Upper lobe of left lung (tissue), 6 donors: ENCODE results near the gene BPHL. TPM values are rescaled to one million over a fixed set of nuclear protein-coding genes. Genes with fewer than 3 reads are reported as not detected.
"Not testable (repeated sequence)": the region's sequence is repeated elsewhere in the genome, so short reads cannot be mapped to it uniquely, and the experiment has no call there.

Experiments used
- ATAC-seq, 2 donors: fragments of 200-7000 bp; cut with Tn5 transposase; one replicate each; pipeline ENCODE4 v1.9.1; 2022; ENCODE audit warnings: mild to moderate bottlenecking in 2 of 2, moderate library complexity in 2 of 2; ENCODE audit not compliant: low FRiP score in 2 of 2
- DNase-seq, 2 donors: peaks; one replicate each; pipeline ENCODE4 v3.0.0-alpha.2; 2019 to 2020
- H3K27ac ChIP-seq, 4 donors: fragments of 200-600 bp; sonication (generic); one replicate each; pipeline ENCODE4 v1.5.1; 2016 to 2019
- H3K27me3 ChIP-seq, 4 donors: fragments of 200-600 bp; sonication (generic); one replicate each; pipeline ENCODE4 v1.5.1; 2017 to 2019
- H3K36me3 ChIP-seq, 4 donors: fragments of 200-600 bp; sonication (generic); one replicate each; pipeline ENCODE4 v1.5.1; 2016 to 2019
- H3K4me1 ChIP-seq, 4 donors: fragments of 200-600 bp; sonication (generic); one replicate each; pipeline ENCODE4 v1.5.1; 2018 to 2019
- H3K4me3 ChIP-seq, 4 donors: fragments of 200-600 bp; sonication (generic); one replicate each; pipeline ENCODE4 v1.5.1; 2017 to 2019; ENCODE audit warnings: mild to moderate bottlenecking in 2 of 4, moderate library complexity in 1 of 4
- H3K9me3 ChIP-seq, 4 donors: fragments of 200-600 bp; sonication (generic); one replicate each; pipeline ENCODE4 v1.5.1; 2018 to 2019
- EP300 ChIP-seq, 4 donors: sonication (generic); formaldehyde crosslinking; IDR thresholded peaks; one replicate each; pipeline ENCODE4 v1.5.1; 2017; ENCODE audit warnings: antibody characterized with exemption in 4 of 4, control low read depth in 2 of 4
- POLR2A ChIP-seq, 4 donors: fragments of 450-650 bp; IDR thresholded peaks; one replicate each; pipeline ENCODE4 v1.5.1; 2016 to 2017; ENCODE audit warnings: antibody characterized with exemption in 4 of 4, mild to moderate bottlenecking in 2 of 4
- POLR2AphosphoS5 ChIP-seq, 2 donors: sonication (generic); formaldehyde crosslinking; IDR thresholded peaks; one replicate each; pipeline ENCODE4 v1.5.1; 2017; ENCODE audit warnings: antibody characterized with exemption in 2 of 2
- WGBS, 2 donors: methylation state at CpG; one replicate each; pipeline ENCODE4 v1.1.5; 2017 to 2018; 5-methylcytosine and 5-hydroxymethylcytosine counted together
- small RNA-seq, 4 donors: library from RNA; depleted of rRNA; stranded (forward); fragments of <200 nt; gene quantifications; one replicate each; pipeline ENCODE3, GENCODE V24; 2016
- total RNA-seq, 6 donors: library from RNA; depleted of rRNA in 4 of 6; stranded (reverse); fragments of >200 nt in 4 of 6; gene quantifications; one replicate each; pipeline versions ENCODE4 v1.1.0 to v1.2.1, GENCODE V29; 2016 to 2021
- TF ChIP-seq, protein P1 (sequence below), 6 experiments: fragments of 450-650 bp in 4 of 6; fragments of 200-600 bp in 2 of 6; sonication (generic) in 2 of 6; IDR thresholded peaks; one replicate each; pipeline ENCODE4 v1.5.1; 2016 to 2019; ENCODE audit warnings: antibody characterized with exemption in 6 of 6
- donor health status: DM: no; HTN: no; CAD: no; lungs with moderate emphysema.
- donor health status: DM: no; HTN: yes; CAD: no; lungs with severe emphysema.

The BPHL gene
- total RNA-seq, 6 donors from 2014 or later = 6.3 to 16.8 (median 11.2) TPM

DNA sequence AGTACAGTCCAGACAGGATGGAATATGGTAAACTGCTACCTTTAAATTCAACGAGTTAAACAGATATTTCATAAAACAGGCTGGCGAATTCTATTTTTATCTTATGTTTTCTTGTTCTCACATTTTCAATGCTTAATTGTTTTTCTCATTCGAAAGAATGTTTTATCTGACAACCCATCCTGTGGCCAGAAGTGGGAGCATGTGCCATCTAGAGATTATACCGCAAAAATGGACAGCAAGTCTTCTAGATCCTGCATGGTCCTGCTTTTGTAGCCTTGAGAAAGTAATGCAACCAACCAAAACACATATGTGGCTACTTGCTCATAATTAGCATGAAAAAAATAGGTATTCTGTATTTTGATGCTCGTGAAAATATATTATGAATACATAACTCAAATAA is 78.3 kb downstream of the BPHL start:
- no peak overlapping the region for H3K4me3 ChIP-seq
- no peaks in the 10 kb centered on the region for H3K27me3 ChIP-seq
- no peak for ATAC-seq
- WGBS, 2 donors = 74 to 81% methylated on average over 5 of the region's 5 CpGs
- TF ChIP-seq POLR2A (IDR thresholded peaks at IDR 0.05) = no peak
- no peak for TF ChIP-seq POLR2AphosphoS5 (IDR thresholded peaks at IDR 0.05)
- no peak for TF ChIP-seq EP300 (IDR thresholded peaks at IDR 0.05)
- TF ChIP-seq, protein P1, sequence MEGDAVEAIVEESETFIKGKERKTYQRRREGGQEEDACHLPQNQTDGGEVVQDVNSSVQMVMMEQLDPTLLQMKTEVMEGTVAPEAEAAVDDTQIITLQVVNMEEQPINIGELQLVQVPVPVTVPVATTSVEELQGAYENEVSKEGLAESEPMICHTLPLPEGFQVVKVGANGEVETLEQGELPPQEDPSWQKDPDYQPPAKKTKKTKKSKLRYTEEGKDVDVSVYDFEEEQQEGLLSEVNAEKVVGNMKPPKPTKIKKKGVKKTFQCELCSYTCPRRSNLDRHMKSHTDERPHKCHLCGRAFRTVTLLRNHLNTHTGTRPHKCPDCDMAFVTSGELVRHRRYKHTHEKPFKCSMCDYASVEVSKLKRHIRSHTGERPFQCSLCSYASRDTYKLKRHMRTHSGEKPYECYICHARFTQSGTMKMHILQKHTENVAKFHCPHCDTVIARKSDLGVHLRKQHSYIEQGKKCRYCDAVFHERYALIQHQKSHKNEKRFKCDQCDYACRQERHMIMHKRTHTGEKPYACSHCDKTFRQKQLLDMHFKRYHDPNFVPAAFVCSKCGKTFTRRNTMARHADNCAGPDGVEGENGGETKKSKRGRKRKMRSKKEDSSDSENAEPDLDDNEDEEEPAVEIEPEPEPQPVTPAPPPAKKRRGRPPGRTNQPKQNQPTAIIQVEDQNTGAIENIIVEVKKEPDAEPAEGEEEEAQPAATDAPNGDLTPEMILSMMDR (IDR thresholded peaks at IDR 0.05) = no peak
- H3K36me3 ChIP-seq = no peaks in the 10 kb centered on the region
- no peaks in the 10 kb centered on the region for H3K4me1 ChIP-seq
- H3K9me3 ChIP-seq = no peaks in the 10 kb centered on the region
- H3K27ac ChIP-seq = no peak overlapping the region
- DNase-seq = no peak

DNA sequence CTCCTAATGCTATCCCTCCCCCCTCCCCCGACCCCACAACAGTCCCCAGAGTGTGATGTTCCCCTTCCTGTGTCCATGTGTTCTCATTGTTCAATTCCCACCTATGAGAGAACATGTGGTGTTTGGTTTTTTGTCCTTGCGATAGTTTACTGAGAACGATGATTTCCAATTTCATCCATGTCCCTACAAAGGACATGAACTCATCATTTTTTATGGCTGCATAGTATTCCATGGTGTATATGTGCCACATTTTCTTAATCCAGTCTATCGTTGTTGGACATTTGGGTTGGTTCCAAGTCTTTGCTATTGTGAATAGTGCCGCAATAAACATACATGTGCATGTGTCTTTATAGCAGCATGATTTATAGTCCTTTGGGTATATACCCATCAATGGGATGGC is 79.2 kb downstream of the BPHL start:
- not testable (repeated sequence) for H3K36me3 ChIP-seq, H3K4me1 ChIP-seq, H3K4me3 ChIP-seq, H3K27me3 ChIP-seq, DNase-seq, H3K27ac ChIP-seq, ATAC-seq, H3K9me3 ChIP-seq
- WGBS, 2 donors = 93 to 94% methylated on average over 3 to 4 of the region's 5 CpGs

DNA sequence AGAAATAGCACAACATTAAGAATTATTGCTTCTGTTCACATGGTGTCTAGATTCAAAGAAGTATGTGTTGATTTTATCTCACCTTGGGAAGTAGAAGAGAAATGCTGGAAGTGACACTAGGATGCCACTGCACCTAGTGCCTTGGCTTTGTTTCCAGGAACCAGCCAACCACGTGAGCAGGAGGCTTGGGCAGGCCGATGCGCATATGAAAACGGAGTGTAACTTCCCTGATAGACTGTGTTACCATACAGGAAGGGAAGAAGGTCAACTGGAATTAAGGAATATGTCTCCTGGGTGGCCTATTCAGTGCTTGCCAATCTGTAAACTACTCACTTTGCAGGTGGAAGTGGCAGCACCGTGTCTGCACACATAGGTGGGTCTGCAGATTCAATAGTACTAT is 80.9 kb downstream of the BPHL start:
- TF ChIP-seq EP300 (IDR thresholded peaks at IDR 0.05) (no peak), POLR2AphosphoS5 (IDR thresholded peaks at IDR 0.05) (no peak), POLR2A (IDR thresholded peaks at IDR 0.05) (no peak)
- TF ChIP-seq, protein P1 (IDR thresholded peaks at IDR 0.05) = no peak
- H3K27me3 ChIP-seq = no peaks in the 10 kb centered on the region
- H3K36me3 ChIP-seq = no peaks in the 10 kb centered on the region
- whole genome bisulfite sequencing, 2 donors = 85 to 88% methylated on average over 5 of the region's 5 CpGs
- H3K4me3 ChIP-seq = no peak overlapping the region
- no peak for ATAC-seq
- no peaks in the 10 kb centered on the region for H3K4me1 ChIP-seq
- DNase-seq = no peak
- H3K27ac ChIP-seq = no peak overlapping the region
- H3K9me3 ChIP-seq = no peaks in the 10 kb centered on the region

DNA sequence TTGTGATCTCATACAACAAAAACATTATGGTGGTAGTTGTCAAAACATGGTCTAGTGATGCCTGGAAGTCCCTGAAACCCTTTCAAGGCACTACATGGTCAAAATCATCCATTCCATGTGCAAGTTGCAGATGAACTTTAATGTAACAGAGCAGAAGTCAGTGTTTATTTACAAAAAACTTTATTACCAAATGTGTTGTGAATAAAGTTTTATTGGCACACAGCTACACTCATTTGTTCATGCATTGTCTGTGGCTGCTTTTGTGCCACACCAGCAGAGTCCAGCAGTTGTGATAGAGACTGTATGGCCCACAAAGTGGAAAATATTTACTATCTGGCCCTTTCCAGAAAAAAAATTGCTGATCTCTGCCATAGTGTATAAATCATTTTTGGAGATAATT is 82.2 kb downstream of the BPHL start:
- Histone ChIP-seq H3K27ac (no peak overlapping the region), H3K4me3 (no peak overlapping the region), H3K36me3 (no peaks in the 10 kb centered on the region), H3K9me3 (no peaks in the 10 kb centered on the region), H3K4me1 (no peaks in the 10 kb centered on the region), H3K27me3 (no peaks in the 10 kb centered on the region)
- DNase-seq = no peak
- TF ChIP-seq EP300 (IDR thresholded peaks at IDR 0.05) = no peak
- TF ChIP-seq POLR2A (IDR thresholded peaks at IDR 0.05) = no peak
- TF ChIP-seq, protein P1 (IDR thresholded peaks at IDR 0.05) = no peak
- TF ChIP-seq POLR2AphosphoS5 (IDR thresholded peaks at IDR 0.05) = no peak
- no peak for ATAC-seq

DNA sequence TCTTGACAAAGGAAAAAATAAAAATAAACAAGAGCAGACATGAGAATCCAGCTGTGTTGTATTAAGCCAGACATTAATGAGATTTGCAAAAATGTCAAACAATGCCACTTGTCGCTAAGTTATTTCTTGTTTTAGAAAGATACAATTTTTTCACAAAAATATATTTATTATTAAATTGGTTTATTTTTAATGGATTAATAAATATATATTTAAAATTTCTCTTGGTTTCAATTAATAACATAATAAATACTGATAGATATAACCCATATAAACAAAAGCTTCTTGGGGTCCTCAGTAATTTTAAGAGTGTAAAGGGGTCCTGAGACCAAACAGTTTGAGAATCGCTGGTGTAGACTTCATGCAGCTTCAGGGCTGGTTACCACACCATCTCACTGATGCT is 82.9 kb downstream of the BPHL start:
- WGBS, 2 donors = 91 to 92% methylated on average over 2 of the region's 2 CpGs
- Histone ChIP-seq H3K4me3 (no peak overlapping the region), H3K9me3 (no peaks in the 10 kb centered on the region), H3K4me1 (no peaks in the 10 kb centered on the region), H3K27me3 (no peaks in the 10 kb centered on the region), H3K36me3 (no peaks in the 10 kb centered on the region), H3K27ac (no peak overlapping the region)
- ATAC-seq = no peak
- no peak for DNase-seq
- TF ChIP-seq EP300 (IDR thresholded peaks at IDR 0.05) = no peak
- no peak for TF ChIP-seq POLR2A (IDR thresholded peaks at IDR 0.05)
- TF ChIP-seq, protein P1 (IDR thresholded peaks at IDR 0.05) = no peak
- TF ChIP-seq POLR2AphosphoS5 (IDR thresholded peaks at IDR 0.05) = no peak

Small RNAs within 50 kb of the gene (small RNA-seq; reads per million reads assigned to genes)
- 0 reads per million in 4 donors for gene RNA5SP201

Other genes starting within 250 kb of the BPHL start
- gene SERPINB9, start 215.4 kb upstream of the BPHL start, total RNA-seq = 10 to 100 TPM in 2 of 6 donors, 1 to 10 TPM in 4; 7.7 to 14.0 (median 9.3) TPM
- 100 to 1,000 TPM; 133 to 181 (median 150) TPM for gene SERPINB6, start 147.1 kb upstream of the BPHL start, total RNA-seq
- gene NQO2, start 118.8 kb upstream of the BPHL start, total RNA-seq = 10 to 100 TPM; 10.6 to 34.3 (median 18.6) TPM
- 10 to 100 TPM; 20.6 to 35.6 (median 26.6) TPM for gene RIPK1, start 50.2 kb upstream of the BPHL start, total RNA-seq
- gene TUBB2A, start 38.8 kb downstream of the BPHL start, total RNA-seq = 10 to 100 TPM in 5 of 6 donors, 1 to 10 TPM in 1; 6.3 to 29.5 (median 15.1) TPM
- gene TUBB2B, start 108.9 kb downstream of the BPHL start, total RNA-seq = 1 to 10 TPM in 4 of 6 donors, under 1 TPM in 1, not detected in 1; 0.67 to 4.1 (median 1.7) TPM
- gene PSMG4, start 140.2 kb downstream of the BPHL start, total RNA-seq = 10 to 100 TPM; 17.0 to 24.5 (median 22.9) TPM